HTERT RPE-1 (cell line): Measurements from ENCODE around the gene DCUN1D1.

Experiments used
- in situ Hi-C: fragments of 300-500 bp; cut with MboI; formaldehyde crosslinking; loops from 4 replicates; pipeline ENCODE4 v1.14.3; 2020; ENCODE audit warnings: low sequenced_read_pairs

The DCUN1D1 gene

GRCh38 chr3:182973047-182973446 is 7.3 kb downstream of the DCUN1D1 start:
- in situ Hi-C loops = no loop called here

GRCh38 chr3:182972387-182972786 is 8.0 kb downstream of the DCUN1D1 start:
- in situ Hi-C loops = no loop called here

- in situ Hi-C loops = no loop called here
Observed at GRCh38 chr3:182971637-182972036, 8.7 kb downstream of the DCUN1D1 start.

GRCh38 chr3:182970811-182971418 is 9.4 kb downstream of the DCUN1D1 start:
- in situ Hi-C loops = no loop called here

GRCh38 chr3:182969853-182970252 is 10.5 kb downstream of the DCUN1D1 start:
- in situ Hi-C loops = no loop called here

- in situ Hi-C loops = no loop called here
Observed at GRCh38 chr3:182969277-182969676, 11.1 kb downstream of the DCUN1D1 start.

- in situ Hi-C loops = no loop called here
Observed at GRCh38 chr3:182967218-182968204, 12.8 kb downstream of the DCUN1D1 start.

- in situ Hi-C loops = no loop called here
Observed at GRCh38 chr3:182965861-182966366, 14.4 kb downstream of the DCUN1D1 start.

- in situ Hi-C loops = no loop called here
Observed at GRCh38 chr3:182964179-182964578, 16.2 kb downstream of the DCUN1D1 start.

- in situ Hi-C loops = no loop called here
Observed at GRCh38 chr3:182962166-182962565, 18.2 kb downstream of the DCUN1D1 start.

GRCh38 chr3:182959474-182960350 is 20.6 kb downstream of the DCUN1D1 start:
- in situ Hi-C loops = no loop called here

GRCh38 chr3:182957676-182958266 is 22.6 kb downstream of the DCUN1D1 start:
- in situ Hi-C loops = no loop called here

GRCh38 chr3:182957226-182957625 is 23.1 kb downstream of the DCUN1D1 start:
- in situ Hi-C loops = no loop called here

GRCh38 chr3:182954553-182955235 is 25.6 kb downstream of the DCUN1D1 start:
- in situ Hi-C loops = no loop called here

GRCh38 chr3:182949688-182950087 is 30.6 kb downstream of the DCUN1D1 start:
- in situ Hi-C loops = no loop called here

GRCh38 chr3:182948305-182948704 is 32.0 kb downstream of the DCUN1D1 start:
- in situ Hi-C loops = no loop called here

GRCh38 chr3:182947888-182948287 is 32.5 kb downstream of the DCUN1D1 start:
- in situ Hi-C loops = no loop called here

GRCh38 chr3:182941719-182942118 is 38.6 kb downstream of the DCUN1D1 start:
- in situ Hi-C loops = no loop called here

GRCh38 chr3:182940266-182940808 is 40.0 kb downstream of the DCUN1D1 start:
- in situ Hi-C loops = no loop called here
